Hematopoietic multipotent progenitor cell (in vitro differentiated cells): Measurements from ENCODE around the gene SCGB3A1. TPM values are rescaled to one million over a fixed set of nuclear protein-coding genes. Genes with fewer than 3 reads are reported as not detected.

Experiments
- DNase-seq, 3 donors: peaks; one replicate each; pipeline ENCODE4 v3.0.0-alpha.2; 2011 to 2015; ENCODE audit warnings: low read depth in 2 of 3, low spot score in 2 of 3
- total RNA-seq: library from RNA; depleted of rRNA; stranded (reverse); fragments of >200 nt; gene quantifications from one replicate; pipeline ENCODE4 v1.2.3, GENCODE V29; 2012

The SCGB3A1 gene
- total RNA-seq, 1 donor: not detected

- no peak for DNase-seq
Observed at GRCh38 chr5:180625791-180626660, 34.7 kb upstream of the SCGB3A1 start.

DNA sequence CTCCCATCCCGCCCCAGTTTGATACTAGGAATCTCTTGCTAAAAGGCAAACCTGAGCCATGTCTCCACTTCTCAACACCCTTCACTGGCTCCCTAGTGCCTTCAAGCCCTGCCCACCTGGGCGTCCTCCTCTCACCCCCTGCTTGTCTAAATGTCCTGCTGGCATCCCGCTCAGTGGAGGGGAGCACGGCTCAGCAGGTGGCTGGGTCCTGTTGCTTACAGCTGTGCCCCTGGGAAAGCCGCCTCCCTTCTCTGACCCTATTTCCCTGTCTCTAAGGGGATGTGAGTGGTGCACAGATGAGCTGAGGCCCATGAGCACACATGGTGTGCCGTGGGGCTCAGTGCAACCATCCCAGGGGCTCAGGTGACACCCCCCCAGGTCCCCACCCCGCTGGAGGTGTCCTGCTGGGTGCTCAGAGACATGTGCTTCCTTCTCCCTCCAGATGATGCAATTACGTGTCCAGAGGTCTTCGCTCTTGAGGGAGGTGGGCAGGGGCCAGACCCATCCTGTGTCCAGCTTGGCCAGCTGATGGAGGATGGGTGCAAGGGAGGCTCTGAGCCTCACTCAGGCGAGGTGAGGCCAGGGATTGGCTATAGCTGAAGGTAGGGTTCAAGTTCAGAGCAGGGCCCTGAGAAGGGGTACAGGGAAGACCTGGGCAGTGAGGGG, 34.0 kb upstream of the SCGB3A1 start:
- no peak for DNase-seq

DNA sequence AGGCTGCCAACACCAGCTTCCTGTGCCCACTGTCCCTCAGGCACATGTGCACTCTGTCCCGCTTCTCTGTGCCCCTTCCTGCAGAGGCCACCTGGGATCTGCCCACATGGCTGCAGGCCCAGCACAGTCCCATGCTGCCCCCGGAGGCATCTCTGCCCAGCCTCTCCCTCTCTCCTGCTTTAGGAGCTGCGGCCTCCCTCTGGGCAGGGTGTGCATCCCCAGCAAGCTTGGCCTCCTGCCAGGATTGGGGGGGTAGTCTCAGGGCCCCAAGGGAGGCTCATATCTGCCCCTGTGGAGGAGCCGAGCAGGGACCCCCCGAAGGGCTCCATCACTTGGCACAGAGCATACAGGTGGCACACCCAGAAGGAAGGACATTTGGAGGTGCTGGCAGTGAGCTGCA, 33.3 kb upstream of the SCGB3A1 start:
- DNase-seq: no peak

DNA sequence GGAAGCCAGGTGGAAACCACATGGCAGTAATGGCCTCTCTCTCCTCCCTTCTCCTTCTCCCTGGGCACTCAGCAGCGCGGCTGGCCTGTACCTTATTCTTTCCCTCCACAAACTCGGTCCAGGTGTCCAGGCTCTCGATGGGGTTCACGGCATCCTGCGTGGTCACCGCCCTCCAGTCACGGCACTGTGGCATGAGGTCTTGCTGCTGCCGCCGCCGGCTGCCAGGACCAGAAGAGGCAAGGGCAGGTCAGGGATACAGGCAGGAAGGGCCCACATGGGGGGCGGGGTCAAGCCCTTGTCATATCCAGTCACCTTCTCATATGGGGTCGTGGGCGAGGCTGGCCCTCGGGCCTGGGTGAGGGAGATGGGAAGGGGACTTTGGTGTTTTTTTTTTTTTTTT, 32.5 kb upstream of the SCGB3A1 start:
- DNase-seq: no peak

DNA sequence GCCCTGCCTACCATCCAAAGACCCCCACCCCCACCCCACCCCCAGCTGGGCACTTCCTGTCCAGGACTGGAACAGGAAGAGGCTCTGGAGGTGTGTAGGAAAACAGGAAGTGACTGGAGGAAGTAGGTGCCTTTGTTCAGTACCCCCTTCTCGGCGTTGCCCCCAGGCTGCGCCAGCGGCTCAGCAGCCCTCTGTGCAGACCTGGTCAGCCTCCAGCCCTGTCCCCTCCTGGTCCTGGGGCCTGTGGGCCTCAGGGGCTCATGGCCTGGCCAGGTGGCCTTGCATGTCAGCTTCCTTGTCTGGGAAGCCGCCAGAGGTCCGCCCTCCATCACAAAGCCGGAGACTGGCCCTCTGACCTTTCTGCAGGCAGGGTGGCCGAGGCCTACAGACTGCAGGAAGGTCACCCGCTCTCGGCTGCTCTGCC, 32.1 kb upstream of the SCGB3A1 start:
- DNase-seq: no peak

- no peak for DNase-seq
Observed at GRCh38 chr5:180622910-180623309, 31.6 kb upstream of the SCGB3A1 start.

- no peak for DNase-seq
Observed at GRCh38 chr5:180621311-180621710, 30.0 kb upstream of the SCGB3A1 start.

GRCh38 chr5:180620014-180620413, 28.7 kb upstream of the SCGB3A1 start:
- no peak for DNase-seq

DNA sequence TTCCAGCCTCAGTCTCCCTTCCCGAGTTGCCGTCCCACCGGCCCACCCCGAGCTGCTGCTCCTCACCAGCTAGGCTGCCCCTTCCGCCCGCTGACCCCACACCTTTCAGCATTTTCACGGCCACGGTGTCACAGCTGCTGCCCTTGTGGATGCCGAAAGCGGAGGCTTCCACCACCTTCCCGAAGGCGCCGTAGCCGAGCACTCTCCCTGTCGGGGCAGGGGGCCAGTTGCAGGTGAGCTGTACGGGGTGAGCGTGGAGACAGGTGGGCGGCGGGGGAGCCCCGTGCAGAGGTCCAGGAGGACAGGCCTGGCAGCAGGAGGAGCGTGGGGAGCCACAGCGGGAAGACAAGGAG, 28.2 kb upstream of the SCGB3A1 start:
- DNase-seq: no peak

- peak in 2 of 3 donors; percentile 19 to 54 for DNase-seq
Observed at GRCh38 chr5:180618829-180619562, 27.7 kb upstream of the SCGB3A1 start.

- DNase-seq: no peak
Observed at GRCh38 chr5:180618487-180618828, 27.2 kb upstream of the SCGB3A1 start.

DNA sequence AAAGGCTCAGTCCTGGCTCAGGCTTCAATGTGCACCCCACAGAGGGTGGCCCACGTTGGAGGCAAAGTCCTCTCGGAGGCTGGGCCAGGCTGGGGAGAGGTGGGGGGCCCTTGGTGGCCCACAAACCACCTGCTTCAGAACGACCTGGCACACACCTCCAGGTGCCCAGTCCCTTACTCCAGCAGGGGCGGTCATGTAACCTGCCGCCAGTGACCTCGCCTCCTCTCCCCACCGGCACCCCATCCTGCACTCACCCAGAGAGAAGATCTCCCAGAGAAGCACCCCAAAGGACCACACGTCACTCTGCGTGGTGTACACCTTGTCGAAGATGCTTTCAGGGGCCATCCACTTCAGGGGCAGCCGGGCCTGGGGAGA, 22.5 kb upstream of the SCGB3A1 start:
- DNase-seq: no peak

- DNase-seq: no peak
Observed at GRCh38 chr5:180613188-180613813, 22.0 kb upstream of the SCGB3A1 start.

GRCh38 chr5:180612683-180613082, 21.4 kb upstream of the SCGB3A1 start:
- DNase-seq: no peak

- no peak for DNase-seq
Observed at GRCh38 chr5:180611140-180611850, 20.0 kb upstream of the SCGB3A1 start.

DNA sequence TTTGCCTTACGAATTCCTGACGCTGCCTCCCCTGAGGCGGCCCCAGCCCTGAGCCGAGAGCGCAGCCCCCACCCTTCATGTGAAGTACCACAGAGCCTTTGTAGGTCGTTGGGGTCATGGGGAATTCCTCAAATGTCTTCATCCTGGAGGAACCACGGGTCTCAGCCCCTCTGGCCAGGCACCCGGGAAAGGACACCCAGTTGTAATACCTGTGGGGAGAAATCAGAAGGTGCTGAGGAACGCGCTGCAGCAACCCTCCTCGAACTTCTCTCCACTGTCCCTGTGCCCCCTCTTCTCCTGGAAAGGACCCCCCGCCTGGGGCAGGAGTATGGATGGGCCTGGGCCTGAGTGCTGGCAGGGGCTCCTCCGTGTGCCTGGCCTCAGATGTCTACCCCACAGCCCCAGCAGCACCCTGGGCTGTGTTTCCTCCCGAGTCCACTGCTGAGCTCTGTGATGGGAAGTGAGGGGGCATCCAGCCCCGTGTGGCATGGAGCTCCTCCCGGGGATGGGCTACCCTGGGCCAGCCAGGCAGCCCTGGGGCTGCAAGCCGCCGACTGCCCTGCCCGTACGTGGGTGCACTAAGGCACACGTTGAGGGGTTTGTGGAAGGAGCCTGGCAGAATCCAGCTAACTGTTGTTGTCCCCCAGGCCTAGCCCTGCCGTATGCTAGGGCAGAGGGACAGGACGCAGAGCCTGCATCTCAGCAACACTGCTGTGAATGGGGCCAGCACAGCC, 18.7 kb upstream of the SCGB3A1 start:
- no peak for DNase-seq

DNA sequence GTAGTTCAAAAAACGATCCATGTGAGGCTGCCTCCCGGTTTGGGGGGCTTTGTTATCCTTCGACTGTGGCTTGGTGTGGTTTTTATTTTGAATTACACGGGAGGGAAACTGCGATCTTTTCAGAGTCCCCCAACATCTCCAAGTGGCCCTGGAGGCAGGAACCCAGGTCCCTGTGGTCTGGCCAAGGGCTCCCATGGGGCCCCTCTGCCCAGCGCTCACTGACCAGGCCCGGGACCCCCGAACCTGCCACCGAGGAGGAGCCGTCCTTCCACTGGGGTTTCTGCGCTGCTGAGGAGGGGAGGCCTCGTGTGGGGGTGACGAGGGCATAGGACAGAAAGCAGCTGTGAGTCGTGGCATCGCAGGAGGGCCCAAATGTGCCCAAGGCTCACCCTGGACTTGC, 18.1 kb upstream of the SCGB3A1 start:
- no peak for DNase-seq

DNA sequence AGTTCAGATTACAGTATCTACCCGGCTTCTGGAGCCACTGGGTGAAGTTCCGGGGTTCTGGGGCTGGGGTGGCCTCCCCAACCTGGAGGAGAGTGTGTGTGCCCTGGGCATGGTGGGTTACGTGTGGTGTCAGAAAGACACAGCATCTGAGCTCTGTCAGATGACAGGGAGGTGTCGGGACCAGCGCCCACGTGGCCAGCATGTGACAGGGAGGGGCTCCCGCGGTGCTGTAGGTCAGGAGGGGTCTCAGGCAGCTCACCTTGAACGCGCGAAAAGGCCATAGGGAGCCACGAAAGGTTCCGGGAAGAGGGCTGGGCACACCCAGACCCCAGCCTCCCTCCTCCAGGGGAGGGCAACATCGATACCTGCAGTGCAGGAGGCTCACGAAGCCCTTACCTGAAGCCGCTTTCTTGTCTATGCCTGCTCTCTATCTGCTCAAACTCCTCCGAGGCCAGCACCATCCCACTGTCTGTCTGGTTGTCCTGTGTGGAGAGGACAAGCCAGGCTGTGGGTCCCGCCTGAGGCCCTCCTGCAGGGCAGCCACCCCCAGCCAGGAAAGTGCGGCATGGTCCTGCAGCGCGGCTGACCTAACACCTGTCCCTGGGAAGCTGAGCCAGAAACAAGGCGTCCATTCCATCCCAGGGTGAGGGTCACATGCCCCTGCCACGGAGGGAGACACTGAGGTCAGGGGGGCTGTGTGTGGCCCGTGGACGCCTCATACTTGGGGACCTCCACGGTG, 17.4 kb upstream of the SCGB3A1 start:
- no peak for DNase-seq

DNA sequence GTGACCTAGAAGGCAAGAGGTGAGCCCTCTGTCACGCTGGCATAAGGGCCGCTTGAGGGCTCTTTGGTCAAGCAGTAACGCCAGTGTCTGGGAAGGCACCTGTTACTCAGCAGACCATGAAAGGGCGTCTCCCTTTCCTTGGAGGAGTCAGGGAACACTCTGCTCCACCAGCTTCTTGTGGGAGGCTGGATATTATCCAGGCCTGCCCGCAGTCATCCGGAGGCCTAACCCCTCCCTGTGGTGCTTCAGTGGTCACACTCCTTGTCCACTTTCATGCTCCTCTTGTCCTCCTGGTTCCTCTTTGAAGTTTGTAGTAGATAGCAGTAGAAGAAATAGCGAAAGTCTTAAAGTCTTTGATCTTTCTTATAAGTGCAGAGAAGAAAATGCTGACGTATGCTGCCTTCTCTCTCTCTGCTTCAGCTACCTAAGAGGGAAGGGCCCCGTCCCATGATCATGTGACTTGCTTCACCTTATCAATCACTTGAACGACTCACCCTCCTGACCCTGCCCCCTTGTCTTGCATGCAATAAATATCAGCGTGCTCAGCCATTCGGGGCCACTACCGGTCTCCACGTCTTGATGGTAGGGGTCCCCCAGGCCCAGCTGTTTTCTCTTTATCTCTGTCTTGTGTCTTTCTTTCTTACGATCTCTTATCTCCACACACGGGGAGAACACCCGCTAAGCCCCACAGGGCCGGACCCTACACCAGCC, 16.7 kb upstream of the SCGB3A1 start:
- no peak for DNase-seq
